ELF-1 (cell line): ENCODE results near the gene SLC12A2.

ENCODE experiments used
- DNase-seq: peaks from one replicate; pipeline ENCODE4 v3.0.0-alpha.2; 2016; ENCODE audit warnings: low read depth, low spot score

Gene SLC12A2

DNA sequence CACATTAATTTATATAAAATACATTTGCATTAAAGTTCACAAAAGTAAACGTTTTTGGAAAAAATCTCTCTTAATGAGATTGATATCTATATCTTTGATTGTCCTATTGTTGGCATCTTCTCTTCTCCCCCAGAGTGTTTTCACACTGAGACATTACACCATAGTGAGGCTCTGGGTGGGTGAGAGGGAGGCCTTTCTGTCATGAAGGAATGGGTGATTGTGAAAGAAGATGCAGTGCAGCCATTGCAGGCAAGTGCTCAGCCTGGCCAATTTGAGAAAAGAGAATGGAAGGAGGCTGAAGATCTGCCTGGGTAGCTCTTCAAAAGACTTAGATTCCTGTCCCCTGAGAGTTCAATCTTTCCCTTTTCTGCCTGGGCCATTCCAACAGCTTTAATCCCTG is 140.8 kb downstream of the SLC12A2 start:
- no peak for DNase-seq

DNA sequence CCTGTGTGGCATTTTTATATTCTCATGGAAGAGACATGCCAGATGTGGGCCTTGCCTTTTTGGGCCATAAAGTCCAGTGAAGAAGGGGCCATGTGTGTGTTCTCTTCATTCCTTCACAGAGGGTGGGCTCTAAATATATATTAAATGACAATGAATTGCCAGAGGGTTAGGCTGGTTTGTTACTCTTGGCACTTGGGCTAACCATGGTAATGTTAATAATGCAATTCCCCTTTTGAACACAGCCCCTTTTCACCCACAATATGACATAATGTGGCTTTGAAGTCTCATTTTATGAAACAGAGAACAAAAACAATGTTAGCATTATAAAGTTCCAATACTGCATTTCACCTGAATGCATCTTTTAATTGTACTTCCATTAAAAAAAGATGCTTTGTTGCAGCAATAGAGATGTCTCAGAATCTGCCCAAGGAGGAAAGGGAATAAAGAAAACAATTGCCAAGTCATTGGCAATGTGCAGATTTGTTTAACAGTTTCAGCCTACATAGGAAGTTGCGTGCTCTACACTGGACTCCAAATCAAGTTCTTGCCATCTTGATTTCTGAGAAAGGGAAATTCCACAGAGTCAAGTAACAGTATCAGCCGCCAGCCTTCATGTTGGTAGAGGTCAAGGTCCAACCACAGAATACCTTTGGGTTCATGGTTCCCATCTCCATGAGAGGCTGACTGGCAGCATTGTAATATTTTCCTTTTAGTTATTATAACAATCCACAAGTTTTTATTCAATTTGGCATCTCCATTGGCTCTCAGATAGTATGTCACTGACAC is 141.9 kb downstream of the SLC12A2 start:
- DNase-seq, result no peak

DNA sequence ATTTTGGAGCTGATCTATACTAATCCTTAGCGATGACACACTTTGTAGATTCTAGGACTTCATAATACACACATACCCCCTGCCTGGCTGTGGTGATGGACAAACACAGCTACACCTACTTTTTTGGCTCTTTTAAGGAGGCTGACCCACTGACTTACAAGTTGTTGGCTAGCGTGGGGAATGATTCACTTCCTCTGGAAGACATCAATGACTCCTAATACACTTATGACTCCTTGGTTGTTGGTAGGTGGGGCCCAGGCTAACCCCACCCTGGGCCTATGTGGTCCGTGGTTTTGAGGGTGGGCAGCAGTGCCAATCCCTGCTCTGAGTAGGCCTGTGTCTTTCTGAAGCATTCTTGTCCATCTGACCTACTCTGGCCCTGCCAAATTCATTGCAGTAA is 144.4 kb downstream of the SLC12A2 start:
- no peak for DNase-seq

DNA sequence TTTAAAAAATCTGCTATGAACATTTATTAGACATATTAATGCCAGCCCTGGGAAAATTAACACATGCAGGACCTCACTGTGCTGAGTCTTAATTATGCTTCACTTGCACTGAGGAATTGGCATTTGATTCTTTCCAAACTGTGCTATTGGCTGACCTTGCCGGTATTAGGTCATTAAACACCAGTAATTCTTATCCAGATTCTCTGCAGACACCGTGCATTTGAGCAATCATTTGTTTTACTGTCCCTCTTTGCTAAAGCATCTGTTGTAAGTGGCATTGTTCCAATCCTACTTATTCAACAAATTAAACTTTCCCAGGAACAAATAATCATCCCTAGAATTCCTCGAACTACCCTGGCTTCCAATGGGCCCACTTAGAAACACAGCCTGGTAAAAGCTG is 145.0 kb downstream of the SLC12A2 start:
- no peak for DNase-seq

DNA sequence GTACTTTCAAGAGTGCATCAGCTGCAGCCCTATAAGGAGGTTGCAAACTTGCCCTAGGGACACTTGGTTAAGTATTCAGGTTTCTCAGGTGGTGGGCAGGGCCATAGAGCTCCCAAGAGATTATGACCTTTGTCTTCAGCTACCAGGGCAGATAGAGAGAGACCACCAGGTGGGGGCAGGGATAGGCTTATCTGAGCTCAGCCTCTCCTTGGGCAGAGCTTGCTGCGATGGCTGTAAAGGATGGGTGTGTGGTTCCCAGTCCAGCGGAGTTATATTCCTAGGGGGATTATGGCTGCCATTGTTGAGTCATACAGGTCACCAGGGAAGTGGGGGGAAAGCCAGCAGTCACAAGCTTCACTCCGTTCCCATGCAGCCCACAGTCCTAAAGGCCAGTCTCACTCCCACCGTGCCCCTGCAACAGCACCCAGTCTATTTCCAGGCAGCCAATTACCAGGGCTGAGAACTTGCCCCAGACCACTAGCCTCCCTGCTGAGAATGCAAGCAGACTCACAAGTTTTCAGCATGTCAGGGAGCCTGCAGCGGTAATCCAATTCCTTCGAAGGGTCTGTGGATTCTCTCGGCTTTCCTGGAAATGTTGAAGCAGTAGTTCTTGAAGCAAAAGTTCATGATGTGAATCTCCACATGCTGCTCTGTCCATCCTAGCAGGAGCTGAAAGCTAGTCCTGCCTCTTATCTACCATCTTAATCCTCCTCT is 151.5 kb downstream of the SLC12A2 start:
- DNase-seq, result peak; percentile 40

DNA sequence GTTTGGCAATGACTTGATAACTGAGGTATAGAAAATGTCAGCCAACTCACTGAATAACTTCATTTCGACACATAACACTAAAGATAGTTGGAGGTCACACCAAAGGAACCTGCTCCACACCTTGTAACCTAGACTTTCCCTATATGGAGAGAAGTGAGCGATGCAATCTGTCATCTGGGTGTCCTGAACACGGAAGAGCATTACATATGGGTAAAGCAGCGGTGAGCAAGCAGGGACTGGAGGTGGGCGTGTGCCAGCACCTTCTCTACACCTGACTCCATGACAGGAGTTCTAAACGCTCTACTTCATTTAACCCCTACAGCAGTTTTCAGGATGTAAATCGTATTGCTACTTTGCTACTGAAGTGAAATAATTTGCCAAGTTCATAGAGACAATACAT is 152.8 kb downstream of the SLC12A2 start:
- DNase-seq, result no peak

DNA sequence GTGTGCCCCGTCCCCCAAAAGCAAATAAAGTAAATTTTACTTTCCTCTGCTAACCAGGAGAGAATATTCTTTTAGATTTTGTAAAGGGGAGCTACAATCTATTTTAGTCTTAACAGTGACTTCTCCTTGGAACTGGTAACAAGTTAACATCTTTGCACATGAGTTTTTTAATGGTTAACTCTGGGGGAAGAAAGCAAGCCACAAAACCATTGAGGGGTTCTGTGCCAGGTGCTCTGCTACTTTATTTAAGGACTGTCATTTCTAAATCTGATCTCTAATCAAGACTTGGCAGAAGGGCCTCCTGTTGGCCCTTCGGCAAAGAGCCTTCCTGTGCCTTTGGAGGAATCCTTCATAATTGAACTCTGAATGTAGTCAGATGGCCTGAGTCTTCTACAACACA is 153.4 kb downstream of the SLC12A2 start:
- DNase-seq, result no peak

DNA sequence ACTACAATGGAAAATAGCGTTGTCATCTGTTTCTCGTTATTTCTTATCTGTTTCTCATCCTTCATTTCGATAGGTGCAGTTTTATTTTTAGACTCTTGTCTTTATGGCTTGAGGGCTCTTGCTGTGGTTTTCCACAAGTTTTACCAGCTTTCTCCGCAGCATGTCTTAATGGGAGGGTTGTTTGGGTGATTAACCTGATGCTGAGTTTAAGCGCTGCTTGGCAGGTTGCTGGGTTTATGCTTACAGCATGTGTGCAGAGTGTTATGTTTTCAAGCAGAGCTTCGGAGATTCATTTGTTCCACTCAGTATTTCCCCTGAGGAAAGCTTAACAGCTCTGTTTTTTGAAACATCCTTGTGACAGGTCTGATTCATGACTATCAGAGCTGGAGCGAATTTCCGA is 154.0 kb downstream of the SLC12A2 start:
- no peak for DNase-seq
